MCF 10A (cell line): ENCODE data around the gene SLC25A30. TPM values are rescaled to one million over a fixed set of nuclear protein-coding genes. Genes with fewer than 3 reads are reported as not detected.
"Not testable (repeated sequence)": the region's sequence is repeated elsewhere in the genome, so short reads cannot be mapped to it uniquely, and the experiment has no call there.

Experiments
- BruUV-seq: library from RNA; stranded (reverse); fragments of 400-500 nt; replicated peaks from 2 replicates; lab custom pipeline; 2021; lab: Mats Ljungman, UMichigan
- CTCF ChIA-PET: fragments of 300-600 bp; sonication (Branson Sonifier 250); formaldehyde crosslinking; extraction: SDS; loops from one replicate; lab custom pipeline; 2021; ENCODE audit warnings: antibody characterized with exemption, inconsistent platforms; lab: Yijun Ruan, JAX
- POLR2A ChIA-PET: fragments of 300-600, 350-650 bp; sonication (Branson Sonifier 250); formaldehyde crosslinking; extraction: SDS; loops from one replicate; lab custom pipeline; 2020; ENCODE audit warnings: antibody characterized with exemption, inconsistent platforms; lab: Yijun Ruan, JAX
- DNase-seq: peaks from one replicate; pipeline ENCODE4 v3.0.0-alpha.2; 2018; ENCODE audit not compliant: unreplicated experiment
- H3K27ac Mint-ChIP-seq: one replicate; pipeline ENCODE4 v1.8.0; 2022; ENCODE audit warnings: mild to moderate bottlenecking, low read depth, mixed read lengths; ENCODE audit not compliant: unreplicated experiment
- H3K27me3 Mint-ChIP-seq: one replicate; pipeline ENCODE4 v1.8.0; 2022; ENCODE audit warnings: mixed read lengths; ENCODE audit not compliant: insufficient read depth, unreplicated experiment
- H3K36me3 Mint-ChIP-seq: one replicate; pipeline ENCODE4 v1.8.0; 2022; ENCODE audit warnings: mild to moderate bottlenecking, moderate library complexity, mixed read lengths; ENCODE audit not compliant: insufficient read depth, unreplicated experiment
- H3K4me1 Mint-ChIP-seq: one replicate; pipeline ENCODE4 v1.8.0; 2022; ENCODE audit warnings: mixed read lengths; ENCODE audit not compliant: insufficient read depth, unreplicated experiment
- H3K4me3 Mint-ChIP-seq: one replicate; pipeline ENCODE4 v1.8.0; 2022; ENCODE audit warnings: mild to moderate bottlenecking, moderate library complexity, mixed read lengths; ENCODE audit not compliant: unreplicated experiment
- H3K9me3 Mint-ChIP-seq: one replicate; pipeline ENCODE4 v1.8.0; 2022; ENCODE audit warnings: mixed read lengths; ENCODE audit not compliant: unreplicated experiment
- CTCF ChIP-seq: fragments of 200-600 bp; IDR thresholded peaks from one replicate; pipeline ENCODE4 v1.8.0; 2022; ENCODE audit warnings: antibody characterized with exemption, mild to moderate bottlenecking; ENCODE audit not compliant: unreplicated experiment
- intact Hi-C: fragments of 100-400 bp; cut with micrococcal nuclease; formaldehyde crosslinking; loops from 2 replicates; pipeline ENCODE4 v1.14.1; 2022
- total RNA-seq: library from RNA; stranded (reverse); gene quantifications from 2 replicates; pipeline ENCODE4 v1.2.3, GENCODE V29; 2022

The SLC25A30 gene
- total RNA-seq, 1 experiment from 2014 or later = 11.9 TPM

- Mint-ChIP-seq H3K9me3 (no peaks in the 10 kb centered on the region), H3K27me3 (no peaks in the 10 kb centered on the region), H3K27ac (no peak overlapping the region), H3K4me1 (no peaks in the 10 kb centered on the region), H3K36me3 (peaks cover 8% of the 10 kb centered on the region), H3K4me3 (no peak overlapping the region)
- intact Hi-C loops = no loop called here
- DNase-seq = no peak
- ChIA-PET POLR2A (interaction anchor here (0.6 to 0.9 kb wide), 4 partner anchors 28 to 895 kb away, joined by 3 to 5 read pairs (median 3); no protein-coding TSS in a partner anchor), CTCF (interaction anchor here (0.6 to 1.8 kb wide), 3 partner anchors 10 to 357 kb away, joined by 3 to 9 read pairs (median 3); no protein-coding TSS in a partner anchor)
- BruUV-seq = no TSS peak
- TF ChIP-seq CTCF = no peak
These were observed 29.5 kb downstream of the SLC25A30 start for GRCh38 chr13:45388664-45389063.

- H3K27ac Mint-ChIP-seq, intact Hi-C loops, H3K27me3 Mint-ChIP-seq, H3K36me3 Mint-ChIP-seq, H3K9me3 Mint-ChIP-seq, BruUV-seq, DNase-seq, H3K4me1 Mint-ChIP-seq, H3K4me3 Mint-ChIP-seq: not testable (repeated sequence)
- CTCF ChIA-PET = interaction anchor here (0.6 to 1.8 kb wide), 2 partner anchors 16 to 345 kb away, joined by 9 read pairs; no protein-coding TSS in a partner anchor
- POLR2A ChIA-PET = interaction anchor here (0.6 to 0.8 kb wide), 4 partner anchors 19 to 47 kb away, joined by 3 to 4 read pairs (median 4); partner anchors contain the start of genes SLC25A30 and TPT1
These were observed 31.1 kb downstream of the SLC25A30 start for GRCh38 chr13:45386892-45387575.

GRCh38 chr13:45385907-45386553 lies 32.1 kb downstream of the SLC25A30 start:
- intact Hi-C loops = no loop called here
- no peak for DNase-seq
- Mint-ChIP-seq H3K36me3 (peaks cover 8% of the 10 kb centered on the region), H3K9me3 (no peaks in the 10 kb centered on the region), H3K27ac (no peak overlapping the region), H3K4me3 (no peak overlapping the region), H3K4me1 (no peaks in the 10 kb centered on the region), H3K27me3 (no peaks in the 10 kb centered on the region)
- POLR2A ChIA-PET = interaction anchor here (0.6 kb wide), 1 partner anchor 87 kb away, joined by 3 read pairs; no protein-coding TSS in a partner anchor
- no TSS peak for BruUV-seq
- no peak for TF ChIP-seq CTCF
- CTCF ChIA-PET = interaction anchor here (0.6 to 2.7 kb wide), 2 partner anchors 15 to 344 kb away, joined by 9 to 18 read pairs; no protein-coding TSS in a partner anchor

- Mint-ChIP-seq H3K27me3 (no peaks in the 10 kb centered on the region), H3K27ac (no peak overlapping the region), H3K36me3 (peaks cover 8% of the 10 kb centered on the region), H3K9me3 (no peaks in the 10 kb centered on the region), H3K4me3 (no peak overlapping the region), H3K4me1 (no peaks in the 10 kb centered on the region)
- ChIA-PET CTCF (interaction anchor here (2.7 kb wide), 1 partner anchor 15 kb away, joined by 18 read pairs; no protein-coding TSS in a partner anchor), POLR2A (interaction anchor here (0.6 to 2.3 kb wide), 4 partner anchors 8 to 86 kb away, joined by 3 to 7 read pairs (median 3); no protein-coding TSS in a partner anchor)
- TF ChIP-seq CTCF = no peak
- BruUV-seq = no TSS peak
- DNase-seq = no peak
- intact Hi-C loops = no loop called here
These were observed 32.9 kb downstream of the SLC25A30 start for GRCh38 chr13:45385320-45385719.
